ENCODE results near the gene TNRC6B.

GRCh38 chr22:40271440-40271839 is 93.7 kb downstream of the TNRC6B start:
- TF ChIP-seq CTCF (IDR thresholded peaks at IDR 0.05) (no peak), EZH2phosphoT487 (IDR thresholded peaks at IDR 0.05) (no peak), EZH2 (IDR thresholded peaks at IDR 0.05) (no peak)

Measured in neural progenitor cell (in vitro differentiated cells).